Esophagus squamous epithelium (tissue), 5 donors: ENCODE measurements around the gene SLC25A47. TPM values are rescaled to one million over a fixed set of nuclear protein-coding genes. Genes with fewer than 3 reads are reported as not detected.

Source experiments
- DNase-seq: peaks from one replicate; lab custom pipeline; 2025; lab: John Stamatoyannopoulos, UW
- H3K27ac ChIP-seq, 4 donors: fragments of 200-600 bp; sonication (generic); one replicate each; pipeline ENCODE4 v1.5.1; 2016 to 2019; ENCODE audit warnings: mild to moderate bottlenecking in 1 of 4
- H3K27me3 ChIP-seq, 4 donors: fragments of 200-600 bp; sonication (generic); 1 replicate in 3 of 4; 2 replicates in 1 of 4; pipeline versions ENCODE4 v1.5.1 to v1.6.0; 2017 to 2021; ENCODE audit warnings: antibody characterized with exemption in 1 of 4
- H3K36me3 ChIP-seq, 3 donors: fragments of 200-600 bp; sonication (generic); one replicate each; pipeline ENCODE4 v1.5.1; 2016 to 2019
- H3K4me1 ChIP-seq, 3 donors: fragments of 200-600 bp; sonication (generic); one replicate each; pipeline ENCODE4 v1.5.1; 2017 to 2019
- H3K4me3 ChIP-seq, 4 donors: fragments of 200-600 bp; sonication (generic); 1 replicate in 3 of 4; 2 replicates in 1 of 4; pipeline ENCODE4 v1.5.1; 2016 to 2019; ENCODE audit warnings: mild to moderate bottlenecking in 2 of 4, moderate library complexity in 1 of 4
- H3K9me3 ChIP-seq, 3 donors: fragments of 200-600 bp; sonication (generic); one replicate each; pipeline ENCODE4 v1.5.1; 2016 to 2019
- POLR2A ChIP-seq, 4 donors: fragments of 450-650 bp; IDR thresholded peaks; one replicate each; pipeline ENCODE4 v1.6.1; 2017; ENCODE audit warnings: antibody characterized with exemption in 4 of 4, mild to moderate bottlenecking in 4 of 4, moderate library complexity in 3 of 4
- WGBS, 2 donors: methylation state at CpG; one replicate each; pipeline ENCODE4 v1.1.5; 2018; 5-methylcytosine and 5-hydroxymethylcytosine counted together
- intact Hi-C: fragments of 100-400 bp; cut with DNase I; formaldehyde crosslinking; loops from one replicate; pipeline ENCODE4 v1.15.0; 2022
- total RNA-seq, 4 donors: library from RNA; depleted of rRNA; stranded (reverse); fragments of >200 nt; gene quantifications; one replicate each; pipeline ENCODE4 v1.1.0, GENCODE V29; 2016
- TF ChIP-seq, protein P1 (sequence below), 6 experiments: fragments of 450-650 bp in 4 of 6; fragments of 200-600 bp in 2 of 6; sonication (generic) in 2 of 6; IDR thresholded peaks; one replicate each; pipeline ENCODE4 v1.5.1; 2016 to 2019; ENCODE audit warnings: antibody characterized with exemption in 6 of 6, mild to moderate bottlenecking in 4 of 6, moderate library complexity in 4 of 6
- donor health status: DM: yes; HTN: yes; CAD: no.

The SLC25A47 gene
- total RNA-seq, 4 donors from 2014 or later: not detected

DNA sequence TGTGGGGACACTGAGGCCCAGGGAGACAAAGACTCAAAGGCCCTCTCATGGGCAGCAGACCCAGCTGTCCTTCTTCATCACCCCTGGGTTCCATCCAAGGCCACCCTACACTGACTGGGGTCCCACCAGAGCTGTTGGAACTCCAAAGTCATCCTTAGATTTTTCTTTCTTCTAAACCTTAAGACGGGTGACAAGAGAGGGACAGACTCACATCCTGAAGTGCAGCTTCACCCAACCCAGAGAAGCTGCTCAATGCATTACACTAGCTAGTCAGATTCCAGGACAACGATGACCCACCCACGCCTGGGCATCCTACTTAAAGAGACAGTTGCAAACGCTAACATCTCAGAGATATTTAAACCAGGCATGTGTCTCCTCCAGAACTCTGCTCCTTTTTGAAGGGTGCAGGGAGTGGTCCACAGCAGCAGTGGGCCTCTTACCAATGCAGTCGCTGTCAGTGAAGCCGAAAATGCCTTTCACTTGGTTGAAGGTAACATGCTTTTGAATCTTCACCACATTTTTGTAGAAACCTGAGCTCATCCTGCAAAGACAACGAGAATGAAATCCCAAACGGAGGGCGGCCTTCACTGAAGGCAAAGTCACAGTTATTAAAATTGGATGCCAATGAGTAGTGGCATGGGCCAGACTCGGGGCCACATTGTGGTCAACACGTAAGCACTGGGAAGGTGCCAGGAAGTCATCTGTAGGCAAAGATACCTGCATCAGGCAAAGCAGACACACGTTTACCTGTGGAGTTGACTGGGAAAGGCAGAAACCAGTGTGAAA lies 23.4 kb downstream of the SLC25A47 start:
- peaks cover 5 to 71% (median 7%) of the 10 kb centered on the region in 3 donors for H3K36me3 ChIP-seq
- peaks cover 2 to 10% (median 9%) of the 10 kb centered on the region in 3 donors for H3K4me1 ChIP-seq
- WGBS, 2 donors: 90 to 94% methylated on average over 5 to 8 of the region's 12 CpGs
- TF ChIP-seq, protein P1, sequence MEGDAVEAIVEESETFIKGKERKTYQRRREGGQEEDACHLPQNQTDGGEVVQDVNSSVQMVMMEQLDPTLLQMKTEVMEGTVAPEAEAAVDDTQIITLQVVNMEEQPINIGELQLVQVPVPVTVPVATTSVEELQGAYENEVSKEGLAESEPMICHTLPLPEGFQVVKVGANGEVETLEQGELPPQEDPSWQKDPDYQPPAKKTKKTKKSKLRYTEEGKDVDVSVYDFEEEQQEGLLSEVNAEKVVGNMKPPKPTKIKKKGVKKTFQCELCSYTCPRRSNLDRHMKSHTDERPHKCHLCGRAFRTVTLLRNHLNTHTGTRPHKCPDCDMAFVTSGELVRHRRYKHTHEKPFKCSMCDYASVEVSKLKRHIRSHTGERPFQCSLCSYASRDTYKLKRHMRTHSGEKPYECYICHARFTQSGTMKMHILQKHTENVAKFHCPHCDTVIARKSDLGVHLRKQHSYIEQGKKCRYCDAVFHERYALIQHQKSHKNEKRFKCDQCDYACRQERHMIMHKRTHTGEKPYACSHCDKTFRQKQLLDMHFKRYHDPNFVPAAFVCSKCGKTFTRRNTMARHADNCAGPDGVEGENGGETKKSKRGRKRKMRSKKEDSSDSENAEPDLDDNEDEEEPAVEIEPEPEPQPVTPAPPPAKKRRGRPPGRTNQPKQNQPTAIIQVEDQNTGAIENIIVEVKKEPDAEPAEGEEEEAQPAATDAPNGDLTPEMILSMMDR (IDR thresholded peaks at IDR 0.05): no peak
- no peak for TF ChIP-seq POLR2A (IDR thresholded peaks at IDR 0.05)
- H3K27me3 ChIP-seq: no peaks in the 10 kb centered on the region
- H3K27ac ChIP-seq: no peak overlapping the region
- H3K4me3 ChIP-seq: no peak overlapping the region
- DNase-seq: no peak
- H3K9me3 ChIP-seq: no peaks in the 10 kb centered on the region
- intact Hi-C loops: no loop called here

DNA sequence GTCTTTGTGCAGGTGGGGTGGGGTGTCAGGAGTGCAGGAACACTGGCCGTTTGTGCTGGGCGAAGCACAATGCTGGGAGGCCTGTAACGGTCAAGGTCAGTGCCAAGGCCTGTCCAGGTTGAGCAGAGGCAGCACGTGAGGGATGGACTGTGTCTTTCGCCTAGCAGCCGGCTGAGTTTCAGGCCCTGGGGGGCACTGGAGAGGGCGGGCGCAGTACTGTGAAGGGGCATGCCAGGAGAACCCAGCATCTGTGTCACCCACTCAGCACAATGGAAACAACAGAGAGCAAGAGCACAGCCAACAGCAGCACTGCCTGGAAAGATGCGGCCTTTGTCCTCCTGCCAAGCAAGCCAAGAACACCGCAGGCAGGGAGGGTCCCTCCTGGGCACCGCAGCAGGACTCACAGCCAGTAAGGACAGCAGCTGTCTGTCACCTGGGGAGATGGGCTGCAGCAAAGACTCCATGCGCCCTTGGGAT lies 25.2 kb downstream of the SLC25A47 start:
- no peak overlapping the region for H3K4me3 ChIP-seq
- no peaks in the 10 kb centered on the region for H3K27me3 ChIP-seq
- DNase-seq: no peak
- H3K36me3 ChIP-seq: peaks cover 11 to 74% (median 12%) of the 10 kb centered on the region in 3 donors
- no peaks in the 10 kb centered on the region for H3K9me3 ChIP-seq
- H3K4me1 ChIP-seq: no peaks in the 10 kb centered on the region
- no peak overlapping the region for H3K27ac ChIP-seq
- intact Hi-C loops: no loop called here
- TF ChIP-seq, protein P1 (IDR thresholded peaks at IDR 0.05): no peak
- TF ChIP-seq POLR2A (IDR thresholded peaks at IDR 0.05): no peak
- 88 to 100% methylated on average over 4 to 6 of the region's 12 CpGs for WGBS, 2 donors

DNA sequence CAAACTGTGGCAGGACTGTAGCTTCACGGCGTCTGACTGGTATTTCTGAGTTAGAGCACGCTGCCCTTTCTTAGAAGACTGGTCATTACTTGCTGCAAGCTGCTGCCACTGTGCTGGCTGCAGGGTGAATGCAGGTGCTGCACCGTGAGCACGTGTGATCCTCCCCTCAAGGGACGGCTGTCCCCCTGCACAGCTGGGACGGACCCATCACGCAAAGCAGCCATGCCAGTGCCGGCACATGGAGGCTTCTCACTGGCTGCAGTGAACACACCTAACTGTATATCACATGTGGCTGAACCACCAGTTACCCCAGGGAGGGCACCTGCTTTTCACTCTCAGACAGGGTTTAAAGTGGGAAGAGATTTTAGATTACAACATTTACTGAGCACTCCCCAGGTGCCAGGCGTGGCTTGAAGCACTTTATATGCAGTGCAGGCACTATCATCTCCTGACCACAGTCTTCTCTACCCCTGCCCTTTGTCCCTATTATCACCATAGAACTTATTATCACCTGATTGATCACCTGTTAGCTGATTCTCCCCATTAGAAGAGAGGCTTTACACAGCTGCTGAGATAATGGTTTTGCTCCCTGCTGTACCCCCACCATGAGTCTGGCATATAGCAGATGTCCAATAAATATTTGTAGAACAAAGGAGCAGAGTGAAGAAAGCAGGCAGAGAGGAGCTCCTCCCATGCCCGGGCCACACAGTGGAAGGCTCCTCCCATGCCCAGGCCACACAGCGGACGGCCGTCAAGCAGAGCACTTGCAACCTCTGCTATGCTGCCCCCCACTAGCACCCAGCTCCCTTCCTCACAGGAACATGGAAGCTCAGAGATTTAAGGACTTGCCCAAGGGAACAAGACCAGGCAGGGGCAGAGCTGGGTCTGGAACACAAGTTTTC lies 25.9 kb downstream of the SLC25A47 start:
- no peak for DNase-seq
- intact Hi-C loops: no loop called here
- no peaks in the 10 kb centered on the region for H3K4me1 ChIP-seq
- peaks cover 12 to 81% (median 17%) of the 10 kb centered on the region in 3 donors for H3K36me3 ChIP-seq
- TF ChIP-seq, protein P1 (IDR thresholded peaks at IDR 0.05): no peak
- TF ChIP-seq POLR2A (IDR thresholded peaks at IDR 0.05): no peak
- 88 to 92% methylated on average over 4 to 5 of the region's 14 CpGs for WGBS, 2 donors
- H3K27ac ChIP-seq: no peak overlapping the region
- H3K9me3 ChIP-seq: no peaks in the 10 kb centered on the region
- H3K27me3 ChIP-seq: no peaks in the 10 kb centered on the region
- no peak overlapping the region for H3K4me3 ChIP-seq

DNA sequence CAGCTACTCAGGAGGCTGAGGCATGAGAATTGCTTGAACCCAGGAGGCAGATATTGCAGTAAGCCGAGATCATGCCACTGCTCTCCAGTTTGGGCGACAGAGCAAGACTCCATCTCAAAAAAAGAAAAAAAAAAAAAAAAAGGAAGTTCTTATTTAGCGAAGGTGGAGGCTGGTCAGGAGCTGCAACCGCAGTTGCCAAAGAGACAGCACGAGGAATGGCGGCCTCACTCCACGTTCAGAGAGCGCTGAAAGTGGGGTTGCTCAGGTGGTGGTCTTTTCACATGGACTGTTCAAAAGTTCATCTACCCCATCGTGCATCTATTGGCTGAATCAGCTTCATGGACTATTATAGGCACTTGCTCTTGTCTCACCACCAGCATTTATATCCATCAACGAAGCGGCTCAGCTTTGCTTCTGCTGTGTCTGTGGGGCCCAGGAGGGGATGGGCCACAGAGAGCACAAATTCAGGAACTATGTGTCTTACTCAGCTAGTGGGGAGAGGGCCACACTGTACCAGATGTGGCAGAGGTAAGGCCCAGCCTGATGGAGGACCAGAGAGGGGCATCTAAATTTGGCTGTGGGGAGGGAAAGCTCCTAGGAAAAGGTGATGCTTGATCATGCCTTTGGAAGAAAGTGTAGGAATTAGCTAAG lies 27.3 kb downstream of the SLC25A47 start:
- no peak for DNase-seq

More for the DNA sequence above, 27.3 kb downstream of the SLC25A47 start:
- Histone ChIP-seq H3K36me3 (peaks cover 12 to 93% (median 22%) of the 10 kb centered on the region in 3 donors), H3K4me3 (no peak overlapping the region), H3K27me3 (no peaks in the 10 kb centered on the region), H3K27ac (no peak overlapping the region), H3K9me3 (no peaks in the 10 kb centered on the region), H3K4me1 (no peaks in the 10 kb centered on the region)
- WGBS, 2 donors: 93% methylated on average over 9 to 10 of the region's 11 CpGs
- intact Hi-C loops: no loop called here
- TF ChIP-seq, protein P1 (IDR thresholded peaks at IDR 0.05): no peak
- no peak for TF ChIP-seq POLR2A (IDR thresholded peaks at IDR 0.05)
